ENCODE measurements around the gene LCN10.

- TF ChIP-seq POLR2A (IDR thresholded peaks at IDR 0.05): no peak
- TF ChIP-seq, protein P1, sequence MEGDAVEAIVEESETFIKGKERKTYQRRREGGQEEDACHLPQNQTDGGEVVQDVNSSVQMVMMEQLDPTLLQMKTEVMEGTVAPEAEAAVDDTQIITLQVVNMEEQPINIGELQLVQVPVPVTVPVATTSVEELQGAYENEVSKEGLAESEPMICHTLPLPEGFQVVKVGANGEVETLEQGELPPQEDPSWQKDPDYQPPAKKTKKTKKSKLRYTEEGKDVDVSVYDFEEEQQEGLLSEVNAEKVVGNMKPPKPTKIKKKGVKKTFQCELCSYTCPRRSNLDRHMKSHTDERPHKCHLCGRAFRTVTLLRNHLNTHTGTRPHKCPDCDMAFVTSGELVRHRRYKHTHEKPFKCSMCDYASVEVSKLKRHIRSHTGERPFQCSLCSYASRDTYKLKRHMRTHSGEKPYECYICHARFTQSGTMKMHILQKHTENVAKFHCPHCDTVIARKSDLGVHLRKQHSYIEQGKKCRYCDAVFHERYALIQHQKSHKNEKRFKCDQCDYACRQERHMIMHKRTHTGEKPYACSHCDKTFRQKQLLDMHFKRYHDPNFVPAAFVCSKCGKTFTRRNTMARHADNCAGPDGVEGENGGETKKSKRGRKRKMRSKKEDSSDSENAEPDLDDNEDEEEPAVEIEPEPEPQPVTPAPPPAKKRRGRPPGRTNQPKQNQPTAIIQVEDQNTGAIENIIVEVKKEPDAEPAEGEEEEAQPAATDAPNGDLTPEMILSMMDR (IDR thresholded peaks at IDR 0.05): no peak
- TF ChIP-seq POLR2AphosphoS5 (IDR thresholded peaks at IDR 0.05; ENCODE audit: insufficient read depth in 1 of 2, low read depth in 1 of 2): no peak
Measured at GRCh38 chr9:136761545-136761981, 18.8 kb upstream of the LCN10 start.

All from vagina (tissue), 2 donors.